GM20431 (cell line): ENCODE data around the gene PRDM7.
"Not testable (repeated sequence)": the region's sequence is repeated elsewhere in the genome, so short reads cannot be mapped to it uniquely, and the experiment has no call there.

Experiments used
- in situ Hi-C: fragments of 300-500 bp; cut with MseI, MboI; formaldehyde crosslinking; loops from one replicate; pipeline ENCODE4 v1.15.0; 2020; ENCODE audit warnings: low sequenced_read_pairs; ENCODE audit not compliant: unreplicated experiment

The PRDM7 gene

GRCh38 chr16:90077757-90078578, 837 bp upstream of the PRDM7 start:
- in situ Hi-C loops = no loop called here

GRCh38 chr16:90072442-90073105, 4.6 kb downstream of the PRDM7 start:
- in situ Hi-C loops = no loop called here

- in situ Hi-C loops = no loop called here
These were observed 6.7 kb downstream of the PRDM7 start for GRCh38 chr16:90070440-90070839.

DNA sequence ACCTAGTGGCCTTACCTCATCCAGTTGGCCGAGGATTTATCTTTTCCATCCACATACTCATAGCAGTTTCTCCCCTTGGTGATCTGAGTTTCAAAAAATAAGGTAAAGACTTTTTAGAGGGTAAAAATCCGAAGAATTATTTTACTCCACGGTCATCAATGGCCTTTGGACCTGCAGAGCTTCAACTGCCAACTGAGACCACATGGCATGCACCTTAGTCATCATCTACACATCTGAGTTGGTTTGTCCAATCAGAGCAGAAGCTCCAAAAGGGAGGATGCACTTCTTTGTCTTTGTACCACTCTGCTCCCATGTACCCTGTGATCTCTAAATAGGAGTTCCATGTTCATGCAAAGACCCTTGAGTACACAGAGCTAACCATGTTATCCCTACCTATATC, 15.7 kb downstream of the PRDM7 start:
- in situ Hi-C loops = no loop called here

DNA sequence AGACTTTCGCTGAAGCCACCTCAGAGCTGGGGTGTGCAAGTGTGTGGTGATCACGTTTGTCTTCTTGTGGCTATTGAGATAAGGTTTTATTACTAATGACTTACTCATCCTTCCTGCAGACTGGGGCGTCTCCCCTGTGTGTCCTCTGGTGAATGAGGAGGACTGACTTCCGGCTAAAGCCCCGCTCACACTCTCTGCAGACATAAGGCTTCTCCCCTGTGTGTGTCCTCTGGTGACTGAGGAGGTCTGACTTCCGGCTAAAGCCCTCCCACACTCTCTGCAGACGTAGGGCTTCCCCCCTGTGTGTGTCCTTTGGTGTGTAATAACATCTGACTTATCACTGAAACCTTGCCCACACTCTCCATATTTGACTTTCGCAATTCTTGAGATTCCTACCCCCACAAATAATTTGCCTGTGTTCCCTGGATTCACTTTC, 19.4 kb downstream of the PRDM7 start:
- in situ Hi-C loops = no loop called here

DNA sequence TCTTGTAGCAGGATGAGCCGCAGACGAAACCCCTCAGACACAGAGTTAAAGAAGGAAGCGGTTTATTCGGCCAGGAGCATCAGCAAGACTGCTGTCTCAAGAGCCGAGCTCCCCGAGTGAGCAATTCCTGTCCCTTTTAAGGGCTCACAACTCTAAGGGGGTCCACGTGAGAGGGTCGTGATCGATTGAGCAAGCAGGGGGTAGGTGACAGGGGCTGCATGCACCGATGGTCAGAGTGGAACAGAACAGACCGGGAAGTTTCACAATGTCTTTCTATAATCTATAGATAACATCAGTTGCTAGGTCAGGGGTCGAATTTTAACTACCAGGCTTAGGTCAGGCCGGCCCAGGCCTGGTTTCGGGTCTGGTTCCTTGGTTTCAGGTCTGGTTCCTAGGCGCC, 20.6 kb downstream of the PRDM7 start:
- in situ Hi-C loops = not testable (repeated sequence)

GRCh38 chr16:90055371-90055770, 21.8 kb downstream of the PRDM7 start:
- in situ Hi-C loops = no loop called here

DNA sequence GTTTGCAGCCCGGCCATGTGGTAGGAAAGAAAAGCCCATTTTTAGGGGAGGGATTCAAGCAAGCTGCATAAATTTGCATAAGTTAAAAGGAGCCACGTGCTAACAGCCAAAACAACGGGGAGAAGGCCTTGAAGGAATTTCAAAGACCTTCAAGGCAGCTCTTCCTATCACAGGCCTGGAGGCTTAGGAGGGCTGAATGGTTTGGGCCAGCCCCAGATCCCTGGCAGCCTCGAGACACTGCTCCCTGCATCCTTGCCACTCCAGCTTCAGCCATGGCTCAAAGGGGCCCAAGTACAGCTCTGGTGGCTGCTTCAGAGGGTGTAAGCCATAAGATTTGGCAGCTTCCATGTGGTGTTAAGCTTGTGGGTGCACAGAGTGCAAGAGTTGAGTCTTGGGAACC, 22.6 kb downstream of the PRDM7 start:
- in situ Hi-C loops = no loop called here

DNA sequence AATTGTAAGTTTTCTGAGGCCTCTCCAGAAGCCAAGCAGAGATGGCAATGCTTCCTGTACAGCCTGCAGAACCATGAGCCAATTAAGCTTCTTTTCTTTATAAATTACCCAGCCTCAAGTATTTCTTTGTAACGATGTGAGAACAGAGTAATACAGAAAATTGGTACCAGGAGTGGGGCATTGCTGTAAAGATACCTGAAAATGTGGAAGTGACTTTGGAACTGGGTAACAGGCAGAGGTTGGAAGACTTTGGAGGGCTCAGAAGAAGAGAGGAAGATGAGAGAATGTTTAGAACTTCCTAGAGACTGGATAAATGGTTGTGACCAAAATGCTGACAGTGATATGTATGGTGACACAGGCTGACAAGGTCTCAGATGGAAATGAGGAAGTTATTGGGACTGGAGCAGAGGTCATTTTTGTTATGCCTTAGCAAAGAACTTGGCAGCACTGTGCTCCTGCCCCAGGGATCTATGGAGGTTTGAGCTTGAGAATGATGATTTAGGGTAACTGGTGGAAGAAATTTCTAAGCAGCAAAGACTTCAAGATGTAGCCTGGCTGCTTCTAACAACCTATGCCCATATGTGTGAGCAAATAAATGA, 23.1 kb downstream of the PRDM7 start:
- in situ Hi-C loops = no loop called here

GRCh38 chr16:90050969-90051368, 26.2 kb downstream of the PRDM7 start:
- in situ Hi-C loops = no loop called here

GRCh38 chr16:90048737-90049330, 28.3 kb downstream of the PRDM7 start:
- in situ Hi-C loops = no loop called here

- in situ Hi-C loops = no loop called here
These were observed 28.8 kb downstream of the PRDM7 start for GRCh38 chr16:90048347-90048722.

GRCh38 chr16:90047714-90048346, 29.3 kb downstream of the PRDM7 start:
- in situ Hi-C loops = no loop called here

GRCh38 chr16:90046971-90047713, 30.0 kb downstream of the PRDM7 start:
- in situ Hi-C loops = no loop called here

DNA sequence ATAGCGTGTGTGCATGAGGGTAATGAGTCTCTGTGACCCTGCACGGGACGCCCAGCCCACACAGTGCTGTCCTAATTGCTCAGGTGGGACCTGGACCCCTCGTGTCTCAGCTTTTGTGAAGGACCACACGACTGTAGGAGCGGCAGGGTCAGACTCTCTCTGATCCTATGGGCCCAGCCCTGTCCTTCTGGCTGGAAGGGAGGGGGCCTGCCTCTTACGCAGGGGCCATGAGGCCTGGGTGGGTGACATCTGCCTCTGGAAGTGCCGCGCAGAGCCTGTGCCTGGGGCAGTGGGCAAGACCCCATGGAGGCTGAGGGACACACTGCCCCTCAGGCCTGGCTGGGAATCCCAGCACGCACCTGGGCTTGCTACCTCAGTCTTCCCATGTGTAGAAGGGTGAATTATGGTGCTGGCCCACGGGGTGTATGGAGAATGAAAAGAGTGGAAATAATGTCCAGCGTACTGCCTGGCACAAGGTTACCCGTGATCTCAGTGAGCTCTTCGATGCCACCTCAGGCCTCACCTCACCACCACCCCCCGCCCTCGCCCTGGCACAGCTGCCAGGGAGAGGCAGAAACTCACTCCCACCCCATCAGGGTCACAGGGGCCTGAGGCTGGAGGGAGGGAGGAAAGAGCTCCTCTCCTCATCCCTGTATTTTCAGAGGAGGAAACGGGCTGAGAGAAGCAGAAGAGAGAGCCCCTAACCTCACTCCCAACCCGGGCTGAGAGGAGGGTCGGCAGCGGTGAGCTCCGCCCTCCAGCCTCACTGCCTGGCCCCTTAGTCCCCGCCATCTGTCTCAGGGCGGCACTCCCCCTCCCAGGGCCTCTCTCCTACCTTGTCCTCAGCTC, 30.8 kb downstream of the PRDM7 start:
- in situ Hi-C loops = no loop called here

DNA sequence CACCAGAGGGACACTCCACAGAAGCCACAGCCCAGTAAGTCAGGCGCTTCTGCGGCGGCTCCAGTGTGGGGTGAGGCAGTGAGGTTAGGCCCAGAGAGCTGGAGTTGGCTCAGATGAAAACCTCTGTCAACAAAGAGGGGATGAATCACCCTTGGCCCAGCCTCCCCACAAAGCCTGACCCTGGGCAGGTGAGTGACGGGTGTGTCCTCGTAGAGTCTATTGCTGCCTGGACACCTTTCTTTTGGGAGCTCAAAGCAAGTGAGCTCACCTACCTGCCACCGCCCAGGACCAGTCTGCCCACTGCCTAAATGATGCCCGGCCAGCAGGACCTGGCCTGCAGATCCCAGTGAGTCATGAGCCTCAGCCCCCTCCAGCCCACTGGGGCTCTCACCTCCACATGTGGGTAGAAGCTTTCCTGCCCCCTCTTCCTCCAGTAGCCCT, 33.0 kb downstream of the PRDM7 start:
- in situ Hi-C loops = no loop called here

- in situ Hi-C loops = no loop called here
These were observed 33.6 kb downstream of the PRDM7 start for GRCh38 chr16:90043526-90043925.

DNA sequence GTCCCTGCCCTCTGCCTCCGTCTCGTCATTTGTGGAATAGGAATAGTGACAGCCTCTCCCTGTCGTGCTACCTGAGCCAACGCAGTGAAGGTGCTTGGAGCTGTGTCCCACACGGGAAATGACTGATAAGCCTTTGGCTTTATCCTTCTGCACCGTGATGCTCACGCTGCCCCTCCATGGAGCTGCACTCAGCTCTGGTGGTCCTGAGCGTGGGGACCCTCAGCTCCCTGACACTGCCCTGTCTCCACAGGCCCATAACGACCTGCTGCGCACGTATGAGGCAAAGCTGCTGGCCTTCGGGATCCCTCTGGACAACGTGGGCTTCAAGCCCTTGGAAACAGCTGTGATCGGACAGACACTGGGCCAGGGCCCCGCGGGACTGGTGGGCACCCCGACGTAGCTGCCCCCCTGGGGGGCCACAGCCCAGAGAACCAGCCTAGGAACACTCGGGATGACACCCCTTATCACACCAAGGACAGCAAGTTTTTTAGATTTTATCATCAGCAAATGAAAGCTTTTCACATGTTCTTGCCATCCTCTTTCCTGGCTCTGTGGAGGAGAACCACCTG, 34.1 kb downstream of the PRDM7 start:
- in situ Hi-C loops = no loop called here
